ENCODE measurements around the gene KIN.

Gene KIN, protein sequence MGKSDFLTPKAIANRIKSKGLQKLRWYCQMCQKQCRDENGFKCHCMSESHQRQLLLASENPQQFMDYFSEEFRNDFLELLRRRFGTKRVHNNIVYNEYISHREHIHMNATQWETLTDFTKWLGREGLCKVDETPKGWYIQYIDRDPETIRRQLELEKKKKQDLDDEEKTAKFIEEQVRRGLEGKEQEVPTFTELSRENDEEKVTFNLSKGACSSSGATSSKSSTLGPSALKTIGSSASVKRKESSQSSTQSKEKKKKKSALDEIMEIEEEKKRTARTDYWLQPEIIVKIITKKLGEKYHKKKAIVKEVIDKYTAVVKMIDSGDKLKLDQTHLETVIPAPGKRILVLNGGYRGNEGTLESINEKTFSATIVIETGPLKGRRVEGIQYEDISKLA

DNA sequence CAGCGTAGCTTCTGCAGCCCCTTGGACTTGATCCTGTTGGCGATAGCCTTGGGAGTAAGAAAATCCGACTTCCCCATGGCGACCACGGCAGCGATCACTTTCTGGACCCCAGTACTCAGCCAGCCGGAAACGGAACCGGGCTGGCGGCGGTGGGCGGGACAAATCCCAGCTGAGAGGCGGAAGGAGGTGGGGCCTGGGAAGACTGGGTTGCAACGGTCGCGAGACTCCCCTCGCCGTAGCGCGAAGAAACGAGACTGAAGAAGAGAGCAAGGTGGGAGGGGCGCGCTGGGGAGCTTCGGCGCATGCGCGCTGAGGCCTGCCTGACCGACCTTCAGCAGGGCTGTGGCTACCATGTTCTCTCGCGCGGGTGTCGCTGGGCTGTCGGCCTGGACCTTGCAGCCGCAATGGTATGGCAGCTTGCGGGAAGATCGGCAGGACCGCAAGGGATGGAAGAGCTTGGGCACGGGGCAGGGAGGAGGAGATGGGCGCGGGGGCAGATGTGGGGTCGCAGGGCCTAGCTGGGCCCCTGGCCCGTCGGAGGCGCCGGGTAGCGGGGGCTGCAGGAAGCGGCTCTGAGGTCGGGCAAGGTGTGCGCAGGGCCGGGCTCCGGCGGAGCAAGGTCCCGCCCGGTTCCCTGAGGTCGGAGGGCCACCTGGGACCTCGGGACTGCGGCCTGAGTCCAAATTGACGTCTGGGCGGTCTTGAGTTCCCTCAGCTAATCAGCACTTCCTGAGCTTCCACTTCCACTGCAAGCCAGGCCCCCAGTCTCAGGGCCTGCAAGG lies at the start of gene KIN, which contains the start of gene ATP5F1C:
Gene KIN (minus strand): TSS at position 137 of the 782 bp plus-strand sequence. CDS start 60 bp downstream, at position 77.
Gene ATP5F1C (plus strand): TSS at position 321 of the 782 bp plus-strand sequence. CDS start 31 bp downstream, at position 352.
- peak; percentile 95 for DNase-seq (ENCODE audit: low read depth)
- TF ChIP-seq CTCF (conservative IDR thresholded peaks at IDR 0.05; ENCODE audit: low read length) = no peak
- peak within 1 kb of the TSS; percentile 99 for H3K4me3 ChIP-seq (ENCODE audit: low read length)

DNA sequence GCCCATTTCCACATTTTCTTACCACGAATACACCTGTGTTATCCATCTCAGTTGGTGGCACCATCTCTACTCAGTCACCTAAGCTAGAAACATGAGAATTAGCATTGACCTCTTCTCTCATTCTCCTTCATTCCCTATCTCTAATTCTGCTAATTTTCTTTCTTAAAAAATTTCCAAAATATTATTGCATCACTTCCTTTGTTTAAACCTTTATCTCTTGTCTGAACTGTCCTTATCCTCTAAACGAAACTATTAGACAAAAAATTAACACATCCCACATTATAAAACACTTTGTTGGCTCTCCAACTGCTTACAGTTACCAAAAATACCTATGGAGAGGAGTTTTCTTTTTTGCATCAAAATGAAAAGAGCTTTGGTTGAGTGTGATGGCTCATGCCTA lies 48.8 kb upstream of the KIN start:
- no peak for TF ChIP-seq CTCF (conservative IDR thresholded peaks at IDR 0.05; ENCODE audit: low read length)

DNA sequence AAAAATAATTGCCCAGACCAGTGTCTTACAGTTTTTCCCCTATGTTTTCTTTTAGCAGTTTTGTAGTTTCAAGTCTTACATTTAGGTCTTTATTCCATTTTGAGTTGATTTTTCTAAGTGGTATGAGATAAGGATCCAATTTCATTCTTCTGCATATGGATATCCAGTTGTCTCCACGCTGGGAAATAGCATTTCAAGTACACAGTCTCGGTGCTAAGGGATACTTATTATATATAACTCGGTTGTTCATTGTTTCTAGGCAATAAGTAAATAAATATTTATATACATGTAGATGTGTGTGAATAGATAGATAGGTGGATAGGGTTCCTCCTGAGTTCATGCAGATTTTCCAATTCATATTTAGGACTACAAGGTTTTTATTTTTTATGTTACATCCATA lies 46.5 kb upstream of the KIN start:
- no peak overlapping the region for H3K4me3 ChIP-seq (ENCODE audit: low read length)
- no peak for TF ChIP-seq CTCF (conservative IDR thresholded peaks at IDR 0.05; ENCODE audit: low read length)
- no peak for DNase-seq (ENCODE audit: low read depth)

More for the DNA sequence above, 48.8 kb upstream of the KIN start:
- H3K4me3 ChIP-seq (ENCODE audit: low read length) = no peak overlapping the region
- DNase-seq (ENCODE audit: low read depth) = no peak

GRCh38 chr10:7833210-7833609 lies 45.4 kb upstream of the KIN start:
- DNase-seq (ENCODE audit: low read depth) = no peak
- TF ChIP-seq CTCF (conservative IDR thresholded peaks at IDR 0.05; ENCODE audit: low read length) = no peak
- no peak overlapping the region for H3K4me3 ChIP-seq (ENCODE audit: low read length)

DNA sequence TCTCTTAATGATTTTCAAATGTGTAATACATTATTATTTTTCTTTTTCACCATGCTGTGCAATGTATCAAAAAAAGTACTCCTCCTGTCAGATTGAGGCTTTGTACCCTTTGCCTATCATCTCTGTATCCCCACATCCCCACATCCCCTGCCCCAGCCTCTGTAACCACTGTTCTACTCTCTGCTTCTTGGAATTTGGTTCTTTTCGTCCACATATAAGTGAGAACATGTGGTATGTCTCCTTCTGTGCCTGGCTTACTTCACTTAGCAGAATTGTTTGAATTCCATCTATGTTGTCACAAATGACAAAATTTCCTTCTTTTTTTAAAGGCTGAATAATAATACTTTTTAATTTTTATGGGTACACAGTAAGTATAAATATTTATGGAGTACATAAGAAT lies 44.3 kb upstream of the KIN start:
- H3K4me3 ChIP-seq (ENCODE audit: low read length) = no peak overlapping the region
- TF ChIP-seq CTCF (conservative IDR thresholded peaks at IDR 0.05; ENCODE audit: low read length) = no peak
- DNase-seq (ENCODE audit: low read depth) = peak; percentile 47

DNA sequence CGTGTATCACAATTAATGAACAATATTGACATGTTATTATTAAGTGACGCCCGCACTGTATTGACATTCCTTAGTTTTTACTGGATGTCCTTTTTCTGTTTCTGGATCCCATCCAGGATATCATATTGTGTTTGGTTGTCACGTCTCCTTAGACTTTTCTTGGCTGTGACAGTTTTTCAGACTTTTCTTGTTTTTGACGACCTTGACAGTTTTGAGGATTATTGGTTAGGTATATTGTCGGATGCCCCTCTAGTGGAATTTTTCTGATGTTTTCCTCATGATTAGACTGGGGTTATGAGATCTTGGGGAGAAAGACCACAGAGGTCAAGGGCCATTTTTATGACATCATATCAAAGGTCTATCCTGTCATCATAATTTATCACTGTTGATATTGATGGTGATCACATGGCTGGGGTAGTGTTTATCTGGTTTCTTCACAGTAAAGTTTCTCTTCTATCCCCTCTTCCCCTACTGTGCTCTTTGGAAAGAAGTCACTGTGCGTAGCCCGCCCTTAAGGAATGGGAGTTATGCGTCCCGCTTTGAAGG lies 41.6 kb upstream of the KIN start:
- H3K4me3 ChIP-seq (ENCODE audit: low read length) = no peak overlapping the region
- no peak for DNase-seq (ENCODE audit: low read depth)
- no peak for TF ChIP-seq CTCF (conservative IDR thresholded peaks at IDR 0.05; ENCODE audit: low read length)
